NT2/D1 (cell line): ENCODE measurements around the gene UQCC2.

ENCODE experiments used
- SUZ12 ChIP-seq: IDR thresholded peaks from 2 replicates; pipeline ENCODE4 v1.6.1; 2011; ENCODE audit not compliant: insufficient read length, insufficient read depth; ENCODE audit errors: extremely low read depth
- YY1 ChIP-seq: IDR thresholded peaks from 2 replicates; pipeline ENCODE4 v1.6.1; 2011; ENCODE audit not compliant: insufficient read length, insufficient read depth
- ZNF274 ChIP-seq: IDR thresholded peaks from 2 replicates; pipeline ENCODE4 v1.6.1; 2011; ENCODE audit warnings: mild to moderate bottlenecking, low read depth, low read length

- TF ChIP-seq SUZ12 (no peak), ZNF274 (no peak), YY1 (no peak)
These were observed 34.9 kb downstream of the UQCC2 start for GRCh38 chr6:33676416-33677142.
